Muscle layer of duodenum (tissue), 2 donors: ENCODE data around the gene GLYATL3.
A peak's percentile ranks its signal among the peaks of the same experiment; 100 is the strongest.
"Not testable (repeated sequence)": the region's sequence is repeated elsewhere in the genome, so short reads cannot be mapped to it uniquely, and the experiment has no call there.

Experiments
- H3K27ac ChIP-seq: one replicate; pipeline ENCODE4 v1.7.0; 2013; ENCODE audit warnings: mild to moderate bottlenecking, low read length
- H3K27me3 ChIP-seq: one replicate; pipeline ENCODE4 v1.7.0; 2013; ENCODE audit warnings: low read depth, mild to moderate bottlenecking, control low read depth, low read length
- H3K36me3 ChIP-seq, 2 donors: one replicate each; pipeline ENCODE4 v1.7.0; 2013; ENCODE audit warnings: low read length in 2 of 2, control low read depth in 1 of 2, mild to moderate bottlenecking in 1 of 2; ENCODE audit not compliant: insufficient read depth in 2 of 2, control insufficient read depth in 1 of 2
- H3K4me1 ChIP-seq, 2 donors: one replicate each; pipeline ENCODE4 v1.7.0; 2013; ENCODE audit warnings: low read length in 2 of 2, mild to moderate bottlenecking in 2 of 2, control low read depth in 1 of 2, moderate library complexity in 1 of 2; ENCODE audit not compliant: insufficient read depth in 2 of 2, control insufficient read depth in 1 of 2
- H3K4me3 ChIP-seq, 2 donors: one replicate each; pipeline ENCODE4 v1.7.0; 2013; ENCODE audit warnings: low read length in 2 of 2, low read depth in 1 of 2, mild to moderate bottlenecking in 1 of 2
- H3K9me3 ChIP-seq, 2 donors: one replicate each; pipeline ENCODE4 v1.7.0; 2013; ENCODE audit warnings: low read length in 2 of 2, control low read depth in 1 of 2, mild to moderate bottlenecking in 1 of 2; ENCODE audit not compliant: control insufficient read depth in 1 of 2
- donor health status: healthy.

Gene GLYATL3

GRCh38 chr6:49499623-49500022 lies at the start of gene GLYATL3:
Gene GLYATL3 (plus strand): TSS chr6:49499923. CDS start chr6:49511991, 12,068 bp downstream.
- H3K27me3 ChIP-seq, result no peaks in the 10 kb centered on the region
- no peaks in the 10 kb centered on the region for H3K4me1 ChIP-seq
- H3K9me3 ChIP-seq, result no peaks in the 10 kb centered on the region
- no peaks in the 10 kb centered on the region for H3K36me3 ChIP-seq
- no peak within 1 kb of the TSS for H3K27ac ChIP-seq
- H3K4me3 ChIP-seq, result no peak within 1 kb of the TSS

GRCh38 chr6:49453221-49453620 lies 46.5 kb upstream of the GLYATL3 start:
- Histone ChIP-seq H3K9me3 (no peaks in the 10 kb centered on the region), H3K36me3 (peaks cover 14 to 55% of the 10 kb centered on the region in 2 donors), H3K27me3 (no peaks in the 10 kb centered on the region), H3K4me3 (no peak overlapping the region), H3K27ac (no peak overlapping the region), H3K4me1 (peaks cover 0 to 5% of the 10 kb centered on the region in 2 donors)

DNA sequence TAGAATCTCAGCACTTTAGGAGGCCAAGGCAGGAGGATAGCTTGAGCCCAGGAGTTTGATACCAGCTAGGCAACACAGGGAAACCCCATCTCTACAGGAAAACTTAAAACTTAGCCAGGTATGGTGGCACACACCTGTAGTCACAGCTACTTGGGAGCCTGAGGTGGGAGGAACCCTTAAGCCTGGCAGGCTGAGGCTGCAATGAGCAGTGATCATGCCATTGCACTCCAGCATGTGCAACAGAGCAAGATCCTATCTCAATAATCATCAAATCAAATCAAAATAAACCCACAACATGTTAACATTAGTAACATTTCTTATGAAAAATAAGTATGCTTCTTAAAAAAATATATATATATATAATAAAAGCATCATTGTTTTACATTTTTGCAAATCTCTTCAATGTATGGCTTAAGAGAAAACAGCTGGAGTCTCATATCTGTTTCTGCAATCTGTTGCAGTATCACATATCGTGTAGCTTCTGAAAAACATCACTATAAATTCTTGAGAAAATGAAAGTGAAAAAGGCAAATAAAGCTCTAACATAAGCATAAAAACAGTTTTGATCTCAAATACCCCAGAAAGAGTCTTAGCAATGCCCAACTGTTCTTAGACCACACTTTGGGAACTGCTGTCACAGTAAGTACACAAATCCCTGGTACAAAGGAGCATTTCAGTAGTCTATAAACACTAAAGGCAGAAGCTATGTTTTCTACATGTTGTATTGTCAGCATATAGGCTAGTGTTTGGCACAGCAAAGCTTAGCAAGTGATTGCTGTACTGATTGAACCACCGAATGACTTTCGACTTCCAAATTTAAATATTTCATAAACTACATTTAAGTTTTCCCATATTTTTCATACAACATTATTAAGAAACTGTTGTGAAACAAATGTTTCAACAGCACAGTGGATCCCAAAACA lies 44.7 kb upstream of the GLYATL3 start:
- H3K27me3 ChIP-seq, result no peaks in the 10 kb centered on the region
- H3K4me1 ChIP-seq, result peaks cover 0 to 5% of the 10 kb centered on the region in 2 donors
- H3K36me3 ChIP-seq, result peaks cover 13 to 46% of the 10 kb centered on the region in 2 donors
- no peak overlapping the region for H3K4me3 ChIP-seq
- no peaks in the 10 kb centered on the region for H3K9me3 ChIP-seq
- H3K27ac ChIP-seq, result no peak overlapping the region

- Histone ChIP-seq H3K36me3 (peaks cover 9 to 30% of the 10 kb centered on the region in 2 donors), H3K27me3 (no peaks in the 10 kb centered on the region), H3K9me3 (no peaks in the 10 kb centered on the region), H3K4me3 (no peak overlapping the region), H3K4me1 (peaks cover 8 to 26% of the 10 kb centered on the region in 2 donors), H3K27ac (no peak overlapping the region)
Observed at GRCh38 chr6:49457771-49458170, 42.0 kb upstream of the GLYATL3 start.

GRCh38 chr6:49462071-49462470 lies 37.7 kb upstream of the GLYATL3 start:
- Histone ChIP-seq H3K4me1 (peaks cover 8 to 35% of the 10 kb centered on the region in 2 donors), H3K36me3 (peaks cover 6 to 15% of the 10 kb centered on the region in 2 donors), H3K9me3 (no peaks in the 10 kb centered on the region), H3K27me3 (no peaks in the 10 kb centered on the region), H3K4me3 (peak overlapping the region; percentile 99 to 100), H3K27ac (peak overlapping the region; percentile 96)

DNA sequence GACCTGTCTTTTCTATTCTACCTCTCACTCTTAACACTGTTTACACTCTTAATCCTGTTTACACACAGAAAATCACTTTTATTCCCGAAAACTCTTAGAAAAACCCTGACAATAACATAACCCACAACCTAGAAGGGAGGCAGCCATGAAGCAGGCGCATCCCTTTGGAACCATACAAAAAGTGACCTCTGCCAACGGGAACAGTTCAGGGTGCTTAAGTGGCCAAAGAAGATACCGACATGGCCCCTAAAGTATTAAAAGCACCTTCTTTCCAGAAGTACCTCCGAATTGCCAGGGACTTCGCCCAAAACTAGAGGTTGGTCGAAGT lies 37.2 kb upstream of the GLYATL3 start:
- peaks cover 3 to 11% of the 10 kb centered on the region in 2 donors for H3K36me3 ChIP-seq
- no peaks in the 10 kb centered on the region for H3K9me3 ChIP-seq
- H3K27me3 ChIP-seq, result no peaks in the 10 kb centered on the region
- peak overlapping the region; percentile 99 to 100 for H3K4me3 ChIP-seq
- peaks cover 8 to 35% of the 10 kb centered on the region in 2 donors for H3K4me1 ChIP-seq
- H3K27ac ChIP-seq, result peak overlapping the region; percentile 96

DNA sequence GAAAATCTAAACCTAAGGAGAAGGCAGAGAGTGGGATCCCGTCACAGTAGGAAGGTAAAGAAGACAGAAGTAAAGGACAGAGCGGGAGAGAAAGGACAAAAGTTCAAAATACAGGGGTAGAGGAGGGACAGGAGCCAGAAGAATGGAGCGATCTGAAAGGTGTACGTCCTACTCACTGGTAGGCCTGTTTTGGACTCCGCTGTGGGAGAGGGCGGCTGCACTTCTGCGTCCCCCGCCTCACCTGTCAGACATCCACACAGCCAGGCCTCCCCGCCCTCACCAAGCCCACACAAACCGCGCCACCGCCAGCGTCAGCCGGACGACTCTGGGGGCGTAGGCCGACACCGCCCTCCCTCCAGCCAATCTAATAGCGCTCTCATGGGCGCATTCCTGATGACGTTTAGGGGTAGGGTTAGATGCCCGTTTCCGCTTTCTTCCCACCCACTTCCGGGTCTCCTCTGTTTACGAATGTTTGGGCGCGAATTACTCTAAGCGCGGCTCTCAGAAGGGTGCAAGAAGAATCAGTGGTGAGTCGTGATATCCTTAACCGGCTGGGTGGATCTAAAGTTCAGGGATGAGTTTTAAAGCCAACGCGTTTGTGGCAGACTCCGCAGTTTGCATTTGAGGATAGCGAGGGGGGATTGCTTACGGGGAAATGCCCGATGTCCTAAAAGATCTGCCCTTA lies 36.7 kb upstream of the GLYATL3 start, which contains the start of the genes CENPQ and MMUT:
TSS of gene CENPQ (plus strand) at position 444 of the 685 bp plus-strand sequence. CDS start 6,807 bp downstream, outside the sequence.
TSS of gene MMUT (minus strand) at position 327 of the 685 bp plus-strand sequence. CDS start 3,787 bp downstream, outside the sequence.
- peak within 1 kb of the TSS; percentile 96 for H3K27ac ChIP-seq
- H3K27me3 ChIP-seq, result no peaks in the 10 kb centered on the region
- H3K4me3 ChIP-seq, result peak within 1 kb of the TSS; percentile 99 to 100
- peaks cover 3 to 6% of the 10 kb centered on the region in 2 donors for H3K36me3 ChIP-seq
- H3K4me1 ChIP-seq, result peaks cover 8 to 32% of the 10 kb centered on the region in 2 donors
- no peaks in the 10 kb centered on the region for H3K9me3 ChIP-seq

DNA sequence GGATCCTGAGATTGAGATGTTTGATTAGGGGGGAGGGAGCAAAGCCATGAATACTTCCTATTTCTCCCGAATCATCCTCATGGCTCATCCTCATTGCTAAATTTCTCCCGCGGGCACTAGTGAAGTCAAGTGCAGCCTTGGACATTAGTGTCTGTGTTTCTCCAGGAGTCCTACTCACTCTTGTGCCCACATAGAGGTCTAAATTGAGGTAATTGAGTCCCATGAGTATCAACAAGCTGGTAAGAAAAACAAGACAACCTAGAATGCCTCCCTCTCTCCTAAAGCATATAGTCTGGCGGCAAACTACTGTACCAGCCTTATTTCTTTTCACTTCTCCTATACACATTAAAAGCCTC lies 36.1 kb upstream of the GLYATL3 start:
- peaks cover 8 to 31% of the 10 kb centered on the region in 2 donors for H3K4me1 ChIP-seq

GRCh38 chr6:49464691-49465090 lies 35.0 kb upstream of the GLYATL3 start:
- H3K27me3 ChIP-seq, result no peaks in the 10 kb centered on the region
- no peak overlapping the region for H3K4me3 ChIP-seq
- no peaks in the 10 kb centered on the region for H3K36me3 ChIP-seq
- no peak overlapping the region for H3K27ac ChIP-seq
- H3K9me3 ChIP-seq, result no peaks in the 10 kb centered on the region
- H3K4me1 ChIP-seq, result peaks cover 8 to 31% of the 10 kb centered on the region in 2 donors

More for the DNA sequence above, 36.1 kb upstream of the GLYATL3 start:
- peaks cover under 1 to 4% of the 10 kb centered on the region in 2 donors for H3K36me3 ChIP-seq
- no peaks in the 10 kb centered on the region for H3K9me3 ChIP-seq
- H3K27me3 ChIP-seq, result no peaks in the 10 kb centered on the region
- peak overlapping the region; percentile 96 for H3K27ac ChIP-seq
- H3K4me3 ChIP-seq, result peak overlapping the region; percentile 99 to 100

GRCh38 chr6:49468042-49468441 lies 31.7 kb upstream of the GLYATL3 start:
- Histone ChIP-seq H3K4me3 (no peak overlapping the region), H3K27me3 (no peaks in the 10 kb centered on the region), H3K36me3 (peaks cover 2 to 9% of the 10 kb centered on the region in 2 donors), H3K9me3 (no peaks in the 10 kb centered on the region), H3K27ac (no peak overlapping the region), H3K4me1 (peaks cover 0 to 10% of the 10 kb centered on the region in 2 donors)

- H3K4me3 ChIP-seq, H3K9me3 ChIP-seq, H3K27me3 ChIP-seq, H3K4me1 ChIP-seq, H3K27ac ChIP-seq: not testable (repeated sequence)
- peaks cover 4 to 13% of the 10 kb centered on the region in 2 donors for H3K36me3 ChIP-seq
Observed at GRCh38 chr6:49476564-49476963, 23.2 kb upstream of the GLYATL3 start.
